Activated CD4-positive, alpha-beta T cell treated with anti-CD3 and anti-CD28 coated beads for 36 hours (primary cell): Measurements from ENCODE around the gene SRSF12. TPM values are rescaled to one million over a fixed set of nuclear protein-coding genes. Genes with fewer than 3 reads are reported as not detected.
A peak's percentile ranks its signal among the peaks of the same experiment; 100 is the strongest.

Source experiments
- ATAC-seq: fragments of 200-7000 bp; cut with Tn5 transposase; one replicate; pipeline ENCODE4 v1.10.0; 2021; ENCODE audit warnings: mild to moderate bottlenecking, moderate library complexity
- CTCF ChIA-PET: fragments of 350-600 bp; sonication (Branson Sonifier 250); formaldehyde crosslinking; loops from one replicate; lab custom pipeline; 2021; ENCODE audit warnings: antibody characterized with exemption; lab: Charles Lee
- POLR2A ChIA-PET: fragments of 350-600 bp; sonication (Branson Sonifier 250); formaldehyde crosslinking; loops from one replicate; lab custom pipeline; 2021; ENCODE audit warnings: antibody characterized with exemption, inconsistent platforms; lab: Charles Lee
- DNase-seq: peaks from one replicate; pipeline ENCODE4 v3.0.0-alpha.2; 2020
- H3K27ac Mint-ChIP-seq: one replicate; pipeline ENCODE4 v1.8.0; 2021; ENCODE audit warnings: mixed read lengths
- H3K27me3 Mint-ChIP-seq: one replicate; pipeline ENCODE4 v1.8.0; 2021; ENCODE audit warnings: mixed read lengths
- H3K36me3 Mint-ChIP-seq: one replicate; pipeline ENCODE4 v1.8.0; 2021; ENCODE audit warnings: low read depth, mixed read lengths
- H3K4me1 Mint-ChIP-seq: one replicate; pipeline ENCODE4 v1.8.0; 2021; ENCODE audit warnings: mixed read lengths
- H3K4me3 Mint-ChIP-seq: one replicate; pipeline ENCODE4 v1.8.0; 2021; ENCODE audit warnings: mild to moderate bottlenecking, moderate library complexity, mixed read lengths
- H3K9me3 Mint-ChIP-seq: one replicate; pipeline ENCODE4 v1.8.0; 2021; ENCODE audit warnings: low read depth, mixed read lengths
- intact Hi-C, 2 experiments: fragments of 100-400 bp; cut with DNase I in 1 of 2; cut with micrococcal nuclease in 1 of 2; formaldehyde crosslinking; loops; one replicate each; pipeline versions ENCODE4 v1.14.2 to v1.15.1; 2022 to 2024; cut with DNase I, micrococcal nuclease
- total RNA-seq, 2 experiments: library from RNA; stranded (reverse); gene quantifications; one replicate each; pipeline ENCODE4 v1.2.3, GENCODE V29; 2021

The SRSF12 gene
- total RNA-seq, 2 experiments from 2014 or later = 0.26 to 0.27 TPM

- H3K36me3 Mint-ChIP-seq = peaks cover 22% of the 10 kb centered on the region
- H3K4me3 Mint-ChIP-seq = peak overlapping the region; percentile 80
- CTCF ChIA-PET = interaction anchor here (0.6 to 3.3 kb wide), 14 partner anchors 22 to 182 kb away, joined by 3 to 17 read pairs (median 4); partner anchors contain the start of genes PNRC1 and RNGTT
- peaks cover 38% of the 10 kb centered on the region for H3K4me1 Mint-ChIP-seq
- H3K27me3 Mint-ChIP-seq = no peaks in the 10 kb centered on the region
- POLR2A ChIA-PET = interaction anchor here (0.6 to 3.1 kb wide), 11 partner anchors 15 to 153 kb away, joined by 3 to 20 read pairs (median 4); partner anchors contain the start of genes PNRC1 and SRSF12
- peak; percentile 88 for ATAC-seq
- intact Hi-C loops = loop anchor here (1.0 to 10.0 kb wide), 9 partner anchors 28 to 689 kb away; partner anchors contain the start of genes UBE2J1 (in 2 of the 2) and PNRC1 (in 1 of the 2)
- no peaks in the 10 kb centered on the region for H3K9me3 Mint-ChIP-seq
- H3K27ac Mint-ChIP-seq = peak overlapping the region; percentile 97
- DNase-seq = peak; percentile 63
These were observed 27.5 kb upstream of the SRSF12 start for GRCh38 chr6:89145091-89145955.

DNA sequence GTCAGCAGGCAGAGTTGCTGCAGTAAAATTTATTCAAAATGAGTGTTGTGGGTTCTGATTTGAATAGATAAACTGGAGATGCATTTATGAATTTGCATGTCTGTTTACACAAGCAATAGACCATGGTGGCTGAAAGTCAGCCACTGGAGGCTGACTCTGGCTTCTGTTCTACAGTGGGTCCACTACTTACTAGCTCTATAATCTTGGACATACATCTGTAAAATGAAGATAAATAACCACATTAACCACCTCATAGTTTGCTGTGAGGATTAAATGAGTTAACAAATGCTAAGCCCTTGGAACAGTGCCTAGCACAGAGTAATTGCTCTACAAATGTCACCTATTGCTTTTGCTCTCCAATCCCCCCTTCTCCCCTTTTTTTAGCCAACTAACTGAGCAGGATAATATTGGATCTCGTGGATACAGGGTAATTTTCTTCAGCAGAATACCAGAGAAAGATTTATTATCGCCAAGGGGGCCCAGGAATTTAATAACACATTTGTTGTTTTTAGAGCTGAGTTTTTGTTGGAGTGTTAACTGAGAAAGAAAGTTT is 26.6 kb upstream of the SRSF12 start:
- Mint-ChIP-seq H3K9me3 (no peaks in the 10 kb centered on the region), H3K4me1 (peaks cover 38% of the 10 kb centered on the region), H3K4me3 (no peak overlapping the region), H3K36me3 (peaks cover 13% of the 10 kb centered on the region), H3K27ac (no peak overlapping the region), H3K27me3 (no peaks in the 10 kb centered on the region)
- POLR2A ChIA-PET = interaction anchor here (0.6 to 3.1 kb wide), 4 partner anchors 45 to 70 kb away, joined by 3 to 20 read pairs (median 12); partner anchors contain the start of gene PNRC1
- peak; percentile 6 for ATAC-seq
- CTCF ChIA-PET = interaction anchor here (0.7 to 3.3 kb wide), 9 partner anchors 21 to 181 kb away, joined by 3 to 17 read pairs (median 4); partner anchors contain the start of gene RNGTT
- intact Hi-C loops = loop anchor here (2.0 to 10.0 kb wide), 4 partner anchors 28 to 690 kb away; partner anchors contain the start of gene UBE2J1 (in 1 of the 2)
- DNase-seq = peak; percentile 12

GRCh38 chr6:89140347-89141156 is 22.7 kb upstream of the SRSF12 start:
- CTCF ChIA-PET = interaction anchor here (0.8 to 1.7 kb wide), 7 partner anchors 9 to 157 kb away, joined by 3 to 5 read pairs (median 4); no protein-coding TSS in a partner anchor
- H3K4me1 Mint-ChIP-seq = peaks cover 17% of the 10 kb centered on the region

DNA sequence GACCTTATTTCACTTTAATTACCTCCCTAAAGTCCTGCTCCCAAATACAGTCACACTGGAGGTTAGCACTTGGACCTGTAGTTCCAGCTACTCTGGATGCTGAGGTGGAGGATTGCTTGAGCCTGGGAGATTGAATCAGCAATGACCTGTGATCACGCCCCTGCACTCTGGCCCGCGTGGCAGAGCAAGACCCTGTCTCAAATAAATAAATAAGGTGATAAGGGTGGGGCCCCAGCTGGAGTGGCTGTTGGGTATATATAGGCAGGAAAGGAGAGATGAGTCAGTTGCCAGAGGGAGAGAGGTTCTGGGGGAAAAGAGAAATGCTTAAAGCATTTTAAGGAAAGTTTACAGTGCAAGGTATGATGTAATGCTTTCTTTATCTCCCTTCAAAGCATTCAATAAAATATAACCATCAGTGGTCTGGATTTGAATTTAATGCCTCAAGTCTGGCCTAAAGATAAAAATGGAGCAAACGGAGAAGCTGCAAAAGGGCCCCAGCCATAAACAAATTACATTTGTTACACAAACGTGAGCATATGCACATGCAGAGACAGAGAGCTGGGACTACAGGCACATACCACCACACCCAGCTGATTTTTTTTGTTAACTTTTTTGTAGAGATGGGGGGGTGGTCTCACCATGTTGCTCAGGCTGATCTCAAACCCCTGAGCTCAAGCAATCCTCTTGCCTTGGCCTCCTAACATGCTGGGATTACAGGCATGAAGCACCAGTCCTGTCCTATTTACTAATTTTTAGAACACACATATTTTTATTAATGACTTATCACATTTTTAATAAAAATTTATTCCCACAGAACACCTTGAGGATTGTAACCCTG is 21.9 kb upstream of the SRSF12 start:
- H3K27ac Mint-ChIP-seq = no peak overlapping the region
- no peak overlapping the region for H3K4me3 Mint-ChIP-seq
- no peaks in the 10 kb centered on the region for H3K9me3 Mint-ChIP-seq
- ChIA-PET CTCF (interaction anchor here (0.8 to 1.7 kb wide), 4 partner anchors 17 to 156 kb away, joined by 3 to 5 read pairs (median 3); no protein-coding TSS in a partner anchor), POLR2A (interaction anchor here (0.5 to 0.8 kb wide), 2 partner anchors 61 to 62 kb away, joined by 3 to 5 read pairs; no protein-coding TSS in a partner anchor)
- no peak for DNase-seq
- H3K4me1 Mint-ChIP-seq = peaks cover 10% of the 10 kb centered on the region
- ATAC-seq = no peak
- intact Hi-C loops = loop anchor here in 1 of 2 experiments (1.0 to 10.0 kb wide), 2 partner anchors 9 to 695 kb away; no protein-coding TSS in a partner anchor
- no peaks in the 10 kb centered on the region for H3K27me3 Mint-ChIP-seq
- H3K36me3 Mint-ChIP-seq = no peaks in the 10 kb centered on the region

More at GRCh38 chr6:89140347-89141156, 22.7 kb upstream of the SRSF12 start:
- no peak overlapping the region for H3K27ac Mint-ChIP-seq
- intact Hi-C loops = loop anchor here in 1 of 2 experiments (10.0 kb wide), 1 partner anchor 694 kb away; no protein-coding TSS in a partner anchor
- no peak for DNase-seq
- POLR2A ChIA-PET = interaction anchor here (0.8 kb wide), 1 partner anchor 63 kb away, joined by 3 read pairs; no protein-coding TSS in a partner anchor
- no peaks in the 10 kb centered on the region for H3K36me3 Mint-ChIP-seq
- H3K4me3 Mint-ChIP-seq = no peak overlapping the region
- H3K9me3 Mint-ChIP-seq = no peaks in the 10 kb centered on the region
- no peaks in the 10 kb centered on the region for H3K27me3 Mint-ChIP-seq
- no peak for ATAC-seq

GRCh38 chr6:89138173-89138572 is 20.3 kb upstream of the SRSF12 start:
- Mint-ChIP-seq H3K27ac (no peak overlapping the region), H3K27me3 (no peaks in the 10 kb centered on the region), H3K36me3 (no peaks in the 10 kb centered on the region), H3K9me3 (no peaks in the 10 kb centered on the region), H3K4me1 (no peaks in the 10 kb centered on the region), H3K4me3 (no peak overlapping the region)
- ChIA-PET CTCF (interaction anchor here (0.6 to 0.7 kb wide), 2 partner anchors 52 to 459 kb away, joined by 3 read pairs; no protein-coding TSS in a partner anchor), POLR2A (interaction anchor here (0.7 kb wide), 1 partner anchor 113 kb away, joined by 5 read pairs; no protein-coding TSS in a partner anchor)
- no peak for ATAC-seq
- DNase-seq = no peak
- intact Hi-C loops = no loop called here

DNA sequence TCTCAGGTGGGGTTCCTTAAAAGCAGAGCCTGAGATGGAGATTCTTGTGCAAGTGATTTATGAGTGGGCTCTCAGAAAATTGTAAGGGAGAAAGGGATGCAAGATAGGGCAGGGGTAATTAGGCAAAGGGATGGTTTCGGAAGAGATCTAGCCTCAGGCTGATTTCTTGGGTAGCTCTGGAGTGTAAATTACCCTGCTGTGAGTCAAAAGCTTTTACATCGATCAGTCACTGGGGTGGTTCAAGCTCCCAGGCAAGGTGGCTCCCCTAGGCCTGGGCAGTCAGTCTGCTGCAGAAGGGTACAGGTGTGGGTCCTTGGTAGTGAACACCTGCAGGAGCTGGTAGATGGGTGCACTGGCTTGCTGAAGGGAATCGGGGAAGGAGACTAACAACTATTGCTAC is 16.9 kb upstream of the SRSF12 start:
- ChIA-PET CTCF (interaction anchor here (0.6 kb wide), 1 partner anchor 224 kb away, joined by 3 read pairs; no protein-coding TSS in a partner anchor), POLR2A (no interaction called here)
- intact Hi-C loops = no loop called here
- ATAC-seq (no peak), DNase-seq (no peak)
- Mint-ChIP-seq H3K27ac (no peak overlapping the region), H3K9me3 (no peaks in the 10 kb centered on the region), H3K27me3 (no peaks in the 10 kb centered on the region), H3K36me3 (no peaks in the 10 kb centered on the region), H3K4me1 (no peaks in the 10 kb centered on the region), H3K4me3 (no peak overlapping the region)

- no peak for ATAC-seq
- Mint-ChIP-seq H3K9me3 (no peaks in the 10 kb centered on the region), H3K4me1 (no peaks in the 10 kb centered on the region), H3K36me3 (no peaks in the 10 kb centered on the region), H3K27me3 (no peaks in the 10 kb centered on the region), H3K27ac (no peak overlapping the region), H3K4me3 (no peak overlapping the region)
- DNase-seq = no peak
- CTCF ChIA-PET = interaction anchor here (0.6 kb wide), 1 partner anchor 225 kb away, joined by 3 read pairs; no protein-coding TSS in a partner anchor
- intact Hi-C loops = no loop called here
- POLR2A ChIA-PET = no interaction called here
These were observed 16.1 kb upstream of the SRSF12 start for GRCh38 chr6:89133981-89134380.

DNA sequence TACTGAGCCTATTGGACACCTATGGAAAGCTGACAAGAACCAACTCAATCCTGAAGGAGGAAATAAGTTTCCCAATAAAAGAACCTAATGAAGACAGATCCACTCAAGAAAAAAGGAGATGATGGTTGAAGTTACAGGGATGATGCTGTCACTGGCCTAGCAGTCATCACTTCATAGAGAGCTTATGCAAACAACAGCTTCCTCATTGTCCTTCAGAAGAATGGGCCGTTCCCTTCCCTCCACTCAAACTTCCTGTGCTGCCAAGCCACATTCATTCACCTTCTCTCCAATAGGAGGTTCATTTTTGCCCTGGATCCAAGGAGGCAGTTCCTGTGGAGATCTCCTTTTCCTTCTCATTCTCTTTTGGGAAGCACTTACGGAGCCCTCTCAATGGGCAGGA is 14.2 kb upstream of the SRSF12 start:
- Mint-ChIP-seq H3K4me3 (no peak overlapping the region), H3K4me1 (no peaks in the 10 kb centered on the region), H3K27ac (no peak overlapping the region), H3K36me3 (no peaks in the 10 kb centered on the region), H3K27me3 (no peaks in the 10 kb centered on the region), H3K9me3 (no peaks in the 10 kb centered on the region)
- ATAC-seq (no peak), DNase-seq (no peak)
- ChIA-PET POLR2A (no interaction called here), CTCF (interaction anchor here (0.9 to 1.1 kb wide), 2 partner anchors 9 to 150 kb away, joined by 3 to 5 read pairs; no protein-coding TSS in a partner anchor)
- intact Hi-C loops = no loop called here

GRCh38 chr6:89131599-89131998 is 13.7 kb upstream of the SRSF12 start:
- Mint-ChIP-seq H3K27ac (no peak overlapping the region), H3K9me3 (no peaks in the 10 kb centered on the region), H3K4me3 (no peak overlapping the region), H3K27me3 (no peaks in the 10 kb centered on the region), H3K36me3 (no peaks in the 10 kb centered on the region), H3K4me1 (no peaks in the 10 kb centered on the region)
- intact Hi-C loops = no loop called here
- ChIA-PET CTCF (interaction anchor here (0.6 to 1.1 kb wide), 3 partner anchors 10 to 149 kb away, joined by 3 to 5 read pairs (median 3); no protein-coding TSS in a partner anchor), POLR2A (no interaction called here)
- ATAC-seq = no peak
- DNase-seq = no peak
